ENCODE measurements around the gene OR2B3. TPM values are rescaled to one million over a fixed set of nuclear protein-coding genes. Genes with fewer than 3 reads are reported as not detected.
"Not testable (repeated sequence)": the region's sequence is repeated elsewhere in the genome, so short reads cannot be mapped to it uniquely, and the experiment has no call there.

The OR2B3 gene, protein sequence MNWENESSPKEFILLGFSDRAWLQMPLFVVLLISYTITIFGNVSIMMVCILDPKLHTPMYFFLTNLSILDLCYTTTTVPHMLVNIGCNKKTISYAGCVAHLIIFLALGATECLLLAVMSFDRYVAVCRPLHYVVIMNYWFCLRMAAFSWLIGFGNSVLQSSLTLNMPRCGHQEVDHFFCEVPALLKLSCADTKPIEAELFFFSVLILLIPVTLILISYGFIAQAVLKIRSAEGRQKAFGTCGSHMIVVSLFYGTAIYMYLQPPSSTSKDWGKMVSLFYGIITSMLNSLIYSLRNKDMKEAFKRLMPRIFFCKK
- total RNA-seq (not detected), polyA plus RNA-seq (not detected), total RNA-seq (not detected)

GRCh38 chr6:29087213-29087612 lies at the start of gene OR2B3:
Gene OR2B3 (minus strand): TSS chr6:29087313. CDS start chr6:29087248, 65 bp downstream.
- Histone ChIP-seq H3K4me1 (ENCODE audit: control insufficient read depth in 2 of 2, insufficient read depth in 2 of 2, low read length in 2 of 2) (no peaks in the 10 kb centered on the region), H3K36me3 (ENCODE audit: control insufficient read depth in 2 of 3, insufficient read depth in 3 of 3, low read length in 3 of 3) (no peaks in the 10 kb centered on the region), H3K4me3 (ENCODE audit: low read length) (no peak within 1 kb of the TSS), H3K9me3 (ENCODE audit: control insufficient read depth in 2 of 3, low read length in 3 of 3) (no peaks in the 10 kb centered on the region), H3K27me3 (ENCODE audit: control insufficient read depth in 2 of 2, insufficient read depth in 2 of 2, low read length in 2 of 2) (no peaks in the 10 kb centered on the region), H3K27ac (ENCODE audit: low read depth, low read length) (no peak within 1 kb of the TSS)
- peaks cover 7 to 45% (median 43%) of the 10 kb centered on the region in 5 donors for H3K27me3 Mint-ChIP-seq
- no peak within 1 kb of the TSS for H3K4me3 Mint-ChIP-seq
- peaks cover 0 to 4% (median 0%) of the 10 kb centered on the region in 5 donors for H3K36me3 Mint-ChIP-seq
- ChIA-PET POLR2A (no interaction called here), CTCF (no interaction called here)
- ATAC-seq, result no peak
- no peak within 1 kb of the TSS for H3K27ac Mint-ChIP-seq
- peaks cover 0 to 4% (median 0%) of the 10 kb centered on the region in 11 donors for H3K9me3 Mint-ChIP-seq
- DNase-seq, result no peak
- H3K4me1 Mint-ChIP-seq, result peaks cover 0 to 2% (median 0%) of the 10 kb centered on the region in 7 donors
- intact Hi-C loops (cut with micrococcal nuclease), result no loop called here

GRCh38 chr6:29131691-29132090 lies 44.6 kb upstream of the OR2B3 start:
- Histone ChIP-seq H3K4me1 (ENCODE audit: control insufficient read depth in 2 of 2, insufficient read depth in 2 of 2, low read length in 2 of 2) (no peaks in the 10 kb centered on the region), H3K27ac (ENCODE audit: low read depth, low read length) (no peak overlapping the region), H3K27me3 (ENCODE audit: control insufficient read depth in 2 of 2, insufficient read depth in 2 of 2, low read length in 2 of 2) (no peaks in the 10 kb centered on the region), H3K4me3 (ENCODE audit: low read length) (no peak overlapping the region), H3K9me3 (ENCODE audit: control insufficient read depth in 2 of 3, low read length in 3 of 3) (no peaks in the 10 kb centered on the region), H3K36me3 (ENCODE audit: control insufficient read depth in 2 of 3, insufficient read depth in 3 of 3, low read length in 3 of 3) (no peaks in the 10 kb centered on the region)
- ATAC-seq (no peak), DNase-seq (no peak)
- Mint-ChIP-seq H3K36me3 (no peaks in the 10 kb centered on the region), H3K9me3 (no peaks in the 10 kb centered on the region), H3K4me1 (no peaks in the 10 kb centered on the region), H3K27ac (no peak overlapping the region), H3K4me3 (no peak overlapping the region), H3K27me3 (peaks cover 17 to 60% (median 49%) of the 10 kb centered on the region in 5 donors)
- ChIA-PET CTCF (no interaction called here), POLR2A (no interaction called here)
- intact Hi-C loops (cut with micrococcal nuclease), result no loop called here

- intact Hi-C loops (cut with micrococcal nuclease), result no loop called here
- ATAC-seq (no peak), DNase-seq (no peak)
- Histone ChIP-seq H3K36me3 (ENCODE audit: control insufficient read depth in 2 of 3, insufficient read depth in 3 of 3, low read length in 3 of 3) (no peaks in the 10 kb centered on the region), H3K4me1 (ENCODE audit: control insufficient read depth in 2 of 2, insufficient read depth in 2 of 2, low read length in 2 of 2) (no peaks in the 10 kb centered on the region), H3K4me3 (ENCODE audit: low read length) (no peak overlapping the region), H3K9me3 (ENCODE audit: control insufficient read depth in 2 of 3, low read length in 3 of 3) (no peaks in the 10 kb centered on the region), H3K27ac (ENCODE audit: low read depth, low read length) (no peak overlapping the region), H3K27me3 (ENCODE audit: control insufficient read depth in 2 of 2, insufficient read depth in 2 of 2, low read length in 2 of 2) (no peaks in the 10 kb centered on the region)
- POLR2A ChIA-PET, result no interaction called here
- no peak overlapping the region for H3K4me3 Mint-ChIP-seq
- no peaks in the 10 kb centered on the region for H3K9me3 Mint-ChIP-seq
- H3K27me3 Mint-ChIP-seq, result peaks cover 15 to 62% (median 45%) of the 10 kb centered on the region in 5 donors
- H3K27ac Mint-ChIP-seq, result no peak overlapping the region
- no peaks in the 10 kb centered on the region for H3K36me3 Mint-ChIP-seq
- no peaks in the 10 kb centered on the region for H3K4me1 Mint-ChIP-seq
- CTCF ChIA-PET, result no interaction called here
Measured at GRCh38 chr6:29130644-29131043, 43.5 kb upstream of the OR2B3 start.

DNA sequence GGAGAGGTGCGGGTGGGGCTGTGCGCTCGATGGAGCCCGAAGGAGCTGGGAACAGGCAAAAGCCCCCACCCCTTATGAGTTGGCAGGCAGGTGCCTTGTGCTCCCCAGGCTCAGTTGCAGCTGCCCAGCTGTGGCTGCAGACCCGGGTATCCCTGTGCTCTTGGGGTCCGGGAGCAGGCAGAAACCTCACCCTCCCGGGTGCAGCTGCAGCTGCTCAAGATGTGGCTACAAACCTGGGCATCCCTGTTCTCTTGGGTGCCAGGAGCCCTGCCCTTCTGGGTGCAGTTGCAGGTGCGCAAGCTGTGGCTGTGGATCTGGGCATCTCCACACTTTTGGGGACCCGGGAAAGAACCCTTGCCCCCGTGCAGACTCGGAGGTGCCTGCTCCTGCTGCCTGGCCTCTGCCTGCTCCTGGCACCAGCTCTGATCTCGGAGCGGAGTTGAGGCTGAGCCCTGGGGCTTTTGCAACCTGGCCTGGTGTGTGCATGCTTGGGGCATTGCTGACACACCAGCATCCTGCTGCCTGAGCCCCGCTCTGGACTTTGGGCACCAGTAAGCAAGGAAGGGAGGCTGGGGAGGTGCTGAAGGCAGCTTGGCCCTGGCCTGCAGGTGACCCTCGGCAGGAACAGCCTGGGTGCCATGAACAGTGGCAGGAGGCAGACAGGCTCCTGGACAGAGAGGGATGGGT lies 42.4 kb upstream of the OR2B3 start:
- no peak for DNase-seq
- ATAC-seq, result no peak
- H3K9me3 ChIP-seq (ENCODE audit: control insufficient read depth in 2 of 3, low read length in 3 of 3), result no peaks in the 10 kb centered on the region
- H3K27ac ChIP-seq (ENCODE audit: low read depth, low read length), result no peak overlapping the region
- no peaks in the 10 kb centered on the region for H3K4me1 Mint-ChIP-seq
- H3K27me3 ChIP-seq (ENCODE audit: control insufficient read depth in 2 of 2, insufficient read depth in 2 of 2, low read length in 2 of 2), result no peaks in the 10 kb centered on the region
- H3K4me3 Mint-ChIP-seq, result no peak overlapping the region
- ChIA-PET CTCF (interaction anchor here (0.6 kb wide), 1 partner anchor 83 kb away, joined by 4 read pairs; no protein-coding TSS in a partner anchor), POLR2A (no interaction called here)
- H3K4me1 ChIP-seq (ENCODE audit: control insufficient read depth in 2 of 2, insufficient read depth in 2 of 2, low read length in 2 of 2), result no peaks in the 10 kb centered on the region
- H3K27me3 Mint-ChIP-seq, result peaks cover 11 to 57% (median 36%) of the 10 kb centered on the region in 5 donors
- H3K9me3 Mint-ChIP-seq, result no peaks in the 10 kb centered on the region
- H3K27ac Mint-ChIP-seq, result no peak overlapping the region
- no peaks in the 10 kb centered on the region for H3K36me3 Mint-ChIP-seq
- intact Hi-C loops (cut with micrococcal nuclease), result no loop called here
- H3K4me3 ChIP-seq (ENCODE audit: low read length), result no peak overlapping the region
- no peaks in the 10 kb centered on the region for H3K36me3 ChIP-seq (ENCODE audit: control insufficient read depth in 2 of 3, insufficient read depth in 3 of 3, low read length in 3 of 3)

- peaks cover 8 to 64% (median 54%) of the 10 kb centered on the region in 5 donors for H3K27me3 Mint-ChIP-seq
- H3K9me3 ChIP-seq (ENCODE audit: control insufficient read depth in 2 of 3, low read length in 3 of 3); H3K9me3 Mint-ChIP-seq; H3K27me3 ChIP-seq (ENCODE audit: control insufficient read depth in 2 of 2, insufficient read depth in 2 of 2, low read length in 2 of 2); H3K4me3 ChIP-seq (ENCODE audit: low read length); CTCF ChIA-PET; DNase-seq; ATAC-seq; H3K27ac Mint-ChIP-seq; POLR2A ChIA-PET; H3K36me3 Mint-ChIP-seq; H3K27ac ChIP-seq (ENCODE audit: low read depth, low read length); H3K4me1 ChIP-seq (ENCODE audit: control insufficient read depth in 2 of 2, insufficient read depth in 2 of 2, low read length in 2 of 2); intact Hi-C loops (cut with micrococcal nuclease); H3K36me3 ChIP-seq (ENCODE audit: control insufficient read depth in 2 of 3, insufficient read depth in 3 of 3, low read length in 3 of 3); H3K4me1 Mint-ChIP-seq; H3K4me3 Mint-ChIP-seq: not testable (repeated sequence)
Measured at GRCh38 chr6:29114964-29115363, 27.9 kb upstream of the OR2B3 start.

GRCh38 chr6:29112135-29112534 lies 25.0 kb upstream of the OR2B3 start:
- ChIA-PET CTCF (interaction anchor here (1.0 kb wide), 1 partner anchor 275 kb away, joined by 3 read pairs; no protein-coding TSS in a partner anchor), POLR2A (no interaction called here)
- no peaks in the 10 kb centered on the region for H3K9me3 ChIP-seq (ENCODE audit: control insufficient read depth in 2 of 3, low read length in 3 of 3)
- no peaks in the 10 kb centered on the region for H3K4me1 Mint-ChIP-seq
- ATAC-seq, result no peak
- H3K4me3 Mint-ChIP-seq, result no peak overlapping the region
- peaks cover 12 to 46% (median 40%) of the 10 kb centered on the region in 5 donors for H3K27me3 Mint-ChIP-seq
- no peak overlapping the region for H3K4me3 ChIP-seq (ENCODE audit: low read length)
- H3K27ac Mint-ChIP-seq, result no peak overlapping the region
- H3K36me3 ChIP-seq (ENCODE audit: control insufficient read depth in 2 of 3, insufficient read depth in 3 of 3, low read length in 3 of 3), result no peaks in the 10 kb centered on the region
- no peaks in the 10 kb centered on the region for H3K36me3 Mint-ChIP-seq
- H3K9me3 Mint-ChIP-seq, result peaks cover 0 to 3% (median 0%) of the 10 kb centered on the region in 11 donors
- H3K27me3 ChIP-seq (ENCODE audit: control insufficient read depth in 2 of 2, insufficient read depth in 2 of 2, low read length in 2 of 2), result no peaks in the 10 kb centered on the region
- H3K4me1 ChIP-seq (ENCODE audit: control insufficient read depth in 2 of 2, insufficient read depth in 2 of 2, low read length in 2 of 2), result no peaks in the 10 kb centered on the region
- intact Hi-C loops (cut with micrococcal nuclease), result loop anchor here in 1 of 2 donors (2.0 kb wide), 1 partner anchor 275 kb away; no protein-coding TSS in a partner anchor
- no peak for DNase-seq
- no peak overlapping the region for H3K27ac ChIP-seq (ENCODE audit: low read depth, low read length)
